ENCODE data around the gene IFNLR1. TPM values are rescaled to one million over a fixed set of nuclear protein-coding genes. Genes with fewer than 3 reads are reported as not detected.
"Not testable (repeated sequence)": the region's sequence is repeated elsewhere in the genome, so short reads cannot be mapped to it uniquely, and the experiment has no call there.

IFNLR1 gene
- total RNA-seq = 0.41 TPM

DNA sequence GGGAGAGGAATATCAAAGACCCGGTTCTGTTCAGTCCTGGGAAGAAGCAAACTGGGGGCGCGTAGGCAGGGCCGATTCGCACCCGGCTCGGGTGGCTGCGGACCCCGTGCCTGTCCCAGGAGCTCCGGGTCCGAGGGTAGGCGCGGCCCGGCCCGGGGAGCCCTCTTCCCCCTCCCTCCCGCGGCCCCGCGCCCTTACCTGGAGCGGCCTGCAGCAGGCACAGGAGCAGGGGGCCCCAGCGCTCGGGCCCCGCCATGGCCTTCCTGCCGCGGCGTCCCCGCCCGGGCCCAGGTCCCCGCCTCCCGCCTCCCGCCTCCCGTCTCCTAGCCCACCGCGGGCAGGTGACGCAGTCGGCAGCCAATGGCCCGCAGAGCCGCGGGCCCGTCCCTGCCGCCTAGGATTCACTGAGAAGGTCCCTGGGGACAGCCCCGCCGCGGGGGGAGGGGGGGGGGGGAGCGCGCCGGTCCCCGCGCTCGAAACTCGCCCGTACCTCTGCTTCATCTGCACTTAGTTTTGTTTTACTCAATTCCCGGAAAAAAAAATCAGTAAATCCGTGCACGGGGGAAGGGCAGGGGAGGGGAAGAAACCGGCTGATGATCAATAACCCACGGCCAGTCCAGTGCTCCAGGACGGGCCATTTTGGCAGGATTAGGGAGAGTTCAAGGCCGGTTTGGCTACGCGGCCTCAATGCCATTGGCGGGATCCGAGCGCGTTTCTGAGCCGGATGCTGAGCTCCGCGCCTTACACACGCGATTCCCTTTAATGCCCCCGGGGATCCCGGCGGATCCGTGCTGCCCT is at the start of gene IFNLR1:
IFNLR1 (minus strand) TSS at position 297 of the 798 bp plus-strand sequence; CDS start at position 256, 41 bp downstream.
- DNase-seq (ENCODE audit: low spot score in 2 of 2) (peak; percentile 60 to 78), FAIRE-seq (no peak)

DNA sequence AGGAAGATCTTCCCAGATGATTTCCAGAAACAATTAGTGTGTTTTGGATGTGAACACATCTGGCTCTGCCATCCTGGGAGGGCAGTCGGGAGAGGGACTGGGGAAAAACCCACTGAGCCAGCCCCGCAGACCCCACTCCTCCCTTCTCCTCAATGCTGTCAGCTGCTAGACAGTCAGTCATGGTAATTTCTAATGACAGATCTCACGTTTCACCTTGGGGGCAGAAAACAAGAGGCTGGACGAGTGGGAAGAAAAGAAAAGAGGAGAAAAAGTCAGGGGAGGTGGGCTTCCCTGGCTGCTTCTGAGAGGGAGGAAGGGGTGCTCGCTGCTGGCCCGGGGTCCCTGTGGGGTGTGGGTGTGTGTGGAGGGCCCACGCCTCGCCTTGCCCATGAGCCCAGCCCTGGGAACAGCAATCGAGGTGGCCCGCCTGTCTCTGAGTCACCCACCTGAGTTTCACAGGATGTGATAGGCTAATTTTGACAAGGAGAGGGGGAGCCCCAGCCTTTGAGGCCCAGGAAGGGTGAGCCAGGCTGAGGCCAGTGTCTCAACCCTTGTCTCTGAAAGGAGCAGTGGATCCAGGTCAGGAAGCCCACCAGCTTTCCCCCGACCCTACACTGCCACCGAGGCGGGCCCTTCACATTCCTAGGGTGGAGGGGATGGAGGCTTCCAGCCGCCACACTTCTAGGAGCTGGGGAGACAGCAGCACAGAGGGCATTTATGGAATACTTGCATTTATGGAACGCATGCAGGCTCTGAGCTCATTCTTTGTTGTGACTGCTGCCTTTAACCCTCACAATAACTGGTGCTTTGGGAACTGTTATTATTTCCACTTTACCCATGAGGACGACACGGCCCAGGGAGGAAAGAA is 49.1 kb upstream of the IFNLR1 start:
- DNase-seq (ENCODE audit: low spot score in 2 of 2) (no peak), FAIRE-seq (no peak)

GRCh38 chr1:24233684-24234600 is 46.9 kb upstream of the IFNLR1 start:
- FAIRE-seq = no peak
- DNase-seq (ENCODE audit: low spot score in 2 of 2) = no peak

DNA sequence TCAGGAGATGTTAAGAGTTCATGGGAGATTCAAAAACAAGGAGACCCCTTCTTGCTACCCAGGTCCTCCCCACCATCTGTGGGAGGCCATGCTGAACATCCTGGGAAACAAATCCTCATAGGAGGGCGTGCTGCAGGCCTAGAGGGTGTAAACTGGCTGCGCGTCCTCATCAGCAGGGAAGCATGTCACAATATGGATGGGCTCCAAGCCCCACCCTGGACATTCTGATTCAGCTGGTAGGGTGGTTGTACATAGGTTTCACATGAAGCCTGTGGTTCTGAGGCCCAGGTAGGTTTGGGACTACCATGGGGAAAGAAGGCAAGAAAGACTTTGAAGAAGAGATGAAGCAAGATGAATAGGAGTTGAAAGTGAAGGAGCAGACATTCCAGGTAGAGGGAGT is 44.6 kb upstream of the IFNLR1 start:
- no peak for FAIRE-seq

GRCh38 chr1:24228311-24228710 is 41.2 kb upstream of the IFNLR1 start:
- FAIRE-seq (no peak), DNase-seq (ENCODE audit: low spot score in 2 of 2) (no peak)

More for the DNA sequence above, 44.6 kb upstream of the IFNLR1 start:
- DNase-seq (ENCODE audit: low spot score in 2 of 2) = no peak

GRCh38 chr1:24226749-24227148 is 39.7 kb upstream of the IFNLR1 start:
- FAIRE-seq = no peak
- no peak for DNase-seq (ENCODE audit: low spot score in 2 of 2)

- DNase-seq (ENCODE audit: low spot score in 2 of 2) (no peak), FAIRE-seq (no peak)
Observed at GRCh38 chr1:24224761-24225160, 37.7 kb upstream of the IFNLR1 start.

DNA sequence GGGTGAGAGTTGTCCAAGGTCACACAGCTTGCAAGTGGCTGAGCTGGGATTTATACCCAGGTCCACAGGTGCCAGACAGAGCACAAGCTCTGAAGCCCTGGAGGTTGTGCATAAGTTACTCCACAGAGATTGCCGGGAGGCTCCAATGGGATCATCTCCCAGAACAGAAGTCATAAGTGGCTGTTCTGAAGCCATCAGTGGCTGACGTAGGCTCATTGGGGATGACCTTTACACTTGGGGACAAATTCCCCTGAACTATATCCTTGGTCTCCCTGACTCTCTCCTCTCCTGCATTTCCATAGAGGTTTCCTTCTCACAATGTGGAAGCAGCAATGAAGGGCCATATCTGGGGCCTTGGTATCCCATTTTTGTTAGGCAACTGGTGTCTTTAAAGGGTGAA is 37.0 kb upstream of the IFNLR1 start:
- DNase-seq (ENCODE audit: low spot score in 2 of 2) (no peak), FAIRE-seq (no peak)

- no peak for FAIRE-seq
Observed at GRCh38 chr1:24222793-24223192, 35.7 kb upstream of the IFNLR1 start.

DNA sequence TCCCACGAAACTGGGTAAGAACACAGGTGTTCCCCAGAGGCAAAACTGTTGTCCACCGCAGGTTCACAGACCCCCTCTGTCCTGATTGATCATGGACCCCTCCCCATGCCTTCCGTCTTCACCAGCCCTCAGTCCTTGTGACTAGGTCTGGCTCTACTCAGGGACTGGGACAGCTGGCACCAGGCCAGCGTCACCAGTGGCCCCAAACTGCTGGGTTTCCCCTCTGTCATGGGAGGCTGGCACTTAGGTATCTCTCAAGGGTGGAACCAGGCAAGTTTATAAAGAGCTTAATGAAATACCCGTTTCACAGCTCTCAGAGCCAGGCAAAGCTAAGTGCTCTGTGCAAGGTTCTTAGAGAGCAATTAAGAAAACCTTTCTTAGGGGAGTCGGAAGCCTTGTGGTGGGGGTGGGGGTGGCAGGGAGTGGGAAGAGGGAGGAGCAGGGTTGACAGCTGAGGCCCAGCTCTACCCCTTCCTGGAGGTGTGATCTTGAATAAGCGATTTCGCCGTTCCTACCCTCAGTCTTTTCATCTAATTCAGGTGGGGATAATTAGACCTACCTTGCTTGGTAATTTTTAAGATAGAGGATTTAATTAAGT is 35.0 kb upstream of the IFNLR1 start:
- no peak for FAIRE-seq

More at GRCh38 chr1:24222793-24223192, 35.7 kb upstream of the IFNLR1 start:
- no peak for DNase-seq (ENCODE audit: low spot score in 2 of 2)

GRCh38 chr1:24221246-24221645 is 34.2 kb upstream of the IFNLR1 start:
- DNase-seq (ENCODE audit: low spot score in 2 of 2) (no peak), FAIRE-seq (no peak)

More for the DNA sequence above, 35.0 kb upstream of the IFNLR1 start:
- no peak for DNase-seq (ENCODE audit: low spot score in 2 of 2)

- DNase-seq (ENCODE audit: low spot score in 2 of 2) (no peak), FAIRE-seq (no peak)
Observed at GRCh38 chr1:24216276-24217074, 29.4 kb upstream of the IFNLR1 start.

DNA sequence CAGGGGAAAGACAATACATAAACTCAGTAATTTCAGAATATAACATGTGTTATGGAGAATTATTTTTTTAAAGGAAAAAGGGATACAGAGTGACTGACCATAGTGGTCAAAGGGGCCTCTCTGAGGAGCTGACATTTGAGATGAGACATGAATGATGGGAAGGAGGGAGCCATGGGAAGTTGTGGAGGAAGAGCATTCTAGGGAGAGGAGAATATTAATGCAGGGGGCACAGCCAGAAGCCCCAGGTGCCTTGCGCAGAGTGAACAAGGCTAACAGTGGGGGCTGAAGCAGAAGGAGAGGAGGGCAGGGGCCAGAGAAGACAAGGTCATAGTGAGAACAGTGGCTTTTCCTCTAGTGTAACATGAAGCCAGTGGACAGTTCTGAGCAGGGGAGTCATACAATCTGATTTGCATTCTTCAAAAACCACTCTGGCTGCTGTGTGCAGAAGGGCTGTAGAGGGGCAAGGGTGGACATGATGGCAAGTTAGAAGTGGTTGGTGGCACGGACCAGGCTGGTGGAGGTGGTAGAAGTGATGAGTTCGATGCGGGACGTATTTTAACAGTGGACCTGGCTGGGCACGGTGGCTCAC is 28.2 kb upstream of the IFNLR1 start:
- no peak for FAIRE-seq

GRCh38 chr1:24212376-24212775 is 25.3 kb upstream of the IFNLR1 start:
- DNase-seq (ENCODE audit: low spot score in 2 of 2) (no peak), FAIRE-seq (no peak)

More for the DNA sequence above, 28.2 kb upstream of the IFNLR1 start:
- DNase-seq (ENCODE audit: low spot score in 2 of 2) = no peak

GRCh38 chr1:24210195-24210627 is 23.1 kb upstream of the IFNLR1 start:
- FAIRE-seq = no peak
- DNase-seq (ENCODE audit: low spot score in 2 of 2) = no peak

DNA sequence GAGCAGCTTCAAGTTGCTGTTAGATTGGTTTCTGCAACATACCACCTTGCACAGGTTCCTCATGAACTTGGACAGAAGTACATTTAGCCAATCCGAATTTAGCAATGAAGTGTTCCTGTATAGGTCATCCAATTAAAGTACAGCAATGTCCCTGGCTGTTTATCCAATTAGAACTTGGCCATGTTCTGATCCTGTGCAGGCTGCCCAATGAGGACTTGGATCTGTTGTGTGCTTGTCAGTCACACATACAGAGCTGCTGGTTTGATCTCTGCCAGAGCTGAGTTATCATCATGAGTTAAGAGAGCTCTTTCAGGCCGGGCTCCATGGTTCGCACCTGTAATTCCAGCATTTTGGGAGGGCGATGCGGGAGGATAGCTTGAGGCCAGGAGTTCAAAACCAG is 22.0 kb upstream of the IFNLR1 start:
- FAIRE-seq = no peak

GRCh38 chr1:24207709-24208108 is 20.6 kb upstream of the IFNLR1 start:
- no peak for FAIRE-seq

More for the DNA sequence above, 22.0 kb upstream of the IFNLR1 start:
- DNase-seq (ENCODE audit: low spot score in 2 of 2) = no peak

DNA sequence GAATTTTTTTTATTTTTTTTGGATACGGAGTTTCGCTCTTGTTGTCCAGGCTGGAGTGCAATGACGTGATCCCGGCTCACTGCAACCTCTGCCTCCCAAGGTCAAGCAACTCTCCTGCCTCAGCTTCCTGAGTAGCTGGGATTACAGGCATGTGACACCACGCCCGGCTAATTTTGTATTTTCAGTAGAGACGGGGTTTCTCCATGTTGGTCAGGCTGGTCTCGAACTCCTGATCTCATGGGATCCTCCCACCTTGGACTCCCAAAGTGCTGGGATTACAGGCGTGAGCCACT is 20.3 kb upstream of the IFNLR1 start:
- FAIRE-seq = not testable (repeated sequence)

More at GRCh38 chr1:24207709-24208108, 20.6 kb upstream of the IFNLR1 start:
- no peak for DNase-seq (ENCODE audit: low spot score in 2 of 2)

More for the DNA sequence above, 20.3 kb upstream of the IFNLR1 start:
- DNase-seq (ENCODE audit: low spot score in 2 of 2) = not testable (repeated sequence)
